ENCODE data around the gene ZCCHC14. TPM values are rescaled to one million over a fixed set of nuclear protein-coding genes. Genes with fewer than 3 reads are reported as not detected.
"Not testable (repeated sequence)": the region's sequence is repeated elsewhere in the genome, so short reads cannot be mapped to it uniquely, and the experiment has no call there.

The ZCCHC14 gene
- total and polyA plus RNA-seq, 2 donors (not counting 1 experiment from before 2014, with no cell fraction given) = 0.70 to 4.4 TPM

DNA sequence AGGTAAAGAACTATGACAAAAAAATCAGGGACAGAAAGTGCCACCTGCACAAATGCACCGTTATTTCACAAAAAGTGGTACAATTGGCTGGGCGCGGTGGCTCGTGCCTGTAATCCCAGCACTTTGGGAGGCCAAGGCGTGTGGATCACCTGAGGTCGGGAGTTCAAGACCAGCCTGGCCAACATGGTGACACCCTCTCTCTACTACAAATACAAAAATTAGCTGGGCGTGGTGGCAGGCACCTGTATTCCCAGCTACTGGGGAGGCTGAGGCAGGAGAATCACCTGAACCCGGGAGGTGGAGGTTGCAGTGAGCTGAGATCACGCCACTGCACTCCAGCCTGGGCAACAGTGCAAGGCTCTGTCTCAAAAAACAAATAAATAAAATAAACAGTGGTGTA, 102.9 kb downstream of the ZCCHC14 start:
- DNase-seq; H3K36me3 ChIP-seq (replicated peaks in 1 of 2; ENCODE audit: control extremely low read depth in 1 of 2, control insufficient read depth in 1 of 2, extremely low read depth in 1 of 2, insufficient read depth in 2 of 2, low read length in 1 of 2); H3K27ac ChIP-seq (ENCODE audit: low read length in 2 of 2); CTCF ChIA-PET; H3K27me3 ChIP-seq (replicated peaks in 1 of 4; ENCODE audit: control extremely low read depth in 1 of 4, control insufficient read depth in 3 of 4, insufficient read depth in 4 of 4, low read length in 3 of 4); H3K4me3 ChIP-seq (ENCODE audit: control extremely low read depth in 1 of 5, extremely low read depth in 1 of 5, insufficient read depth in 1 of 5, low read depth in 2 of 5, low read length in 4 of 5); H3K27me3 Mint-ChIP-seq; H3K9me3 ChIP-seq (ENCODE audit: control extremely low read depth in 1 of 3, control insufficient read depth in 2 of 3, insufficient read depth in 1 of 3, low read length in 2 of 3); H3K9ac ChIP-seq (ENCODE audit: low read length); H2AFZ ChIP-seq (ENCODE audit: insufficient read depth, low read depth, low read length, poor library complexity, severe bottlenecking); H3K9me3 Mint-ChIP-seq (ENCODE audit: insufficient read depth); H3K4me2 ChIP-seq (replicated peaks; ENCODE audit: low read depth, low read length, poor library complexity, severe bottlenecking); ATAC-seq (ENCODE audit: low read depth): not testable (repeated sequence)
- H3K4me1 Mint-ChIP-seq = peaks cover 57% of the 10 kb centered on the region
- peak overlapping the region; percentile 47 for H3K4me3 Mint-ChIP-seq
- H3K79me2 ChIP-seq (ENCODE audit: control insufficient read depth, insufficient read depth, low read length) = peaks cover 23% of the 10 kb centered on the region
- peaks cover 23% of the 10 kb centered on the region for H4K20me1 ChIP-seq (ENCODE audit: control insufficient read depth, insufficient read depth, low read length, poor library complexity, severe bottlenecking)
- POLR2A ChIA-PET = interaction anchor here (1.1 kb wide), 1 partner anchor 21 kb away, joined by 6 read pairs; no protein-coding TSS in a partner anchor
- intact Hi-C loops (cut with micrococcal nuclease) = loop anchor here (10.0 kb wide), 2 partner anchors 835 to 1835 kb away; partner anchors contain the start of gene MTHFSD
- peak overlapping the region; percentile 41 for H3K27ac Mint-ChIP-seq
- 98% methylated on average over 5 of the region's 9 CpGs for WGBS (ENCODE audit: insufficient coverage)
- peaks cover 49 to 63% of the 10 kb centered on the region in 2 donors for H3K4me1 ChIP-seq (ENCODE audit: control insufficient read depth in 2 of 2, insufficient read depth in 2 of 2, low read length in 2 of 2)

DNA sequence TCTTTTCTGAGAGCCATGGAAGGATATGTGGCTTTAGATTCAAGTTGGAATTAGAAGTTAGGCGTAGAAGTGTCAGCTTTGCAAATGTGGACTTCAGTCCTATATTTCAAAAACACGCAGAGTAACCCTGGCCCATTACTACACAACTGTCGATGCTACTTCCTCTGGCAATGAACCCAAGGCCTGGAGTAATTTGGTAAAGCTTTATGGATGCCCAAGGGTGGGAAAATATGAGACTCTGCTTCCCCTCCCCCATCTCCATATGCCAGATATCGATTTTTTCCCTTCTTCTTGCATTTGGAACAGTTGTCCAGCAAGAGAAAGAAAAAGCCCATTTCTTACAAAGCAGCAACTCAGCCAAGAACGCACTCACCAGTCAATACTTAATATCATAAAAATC, 103.6 kb downstream of the ZCCHC14 start:
- no peak overlapping the region for H2AFZ ChIP-seq (ENCODE audit: insufficient read depth, low read depth, low read length, poor library complexity, severe bottlenecking)
- intact Hi-C loops (cut with micrococcal nuclease) = loop anchor here (10.0 kb wide), 2 partner anchors 834 to 1834 kb away; partner anchors contain the start of gene MTHFSD
- peaks cover 57% of the 10 kb centered on the region for H3K4me1 Mint-ChIP-seq
- H4K20me1 ChIP-seq (ENCODE audit: control insufficient read depth, insufficient read depth, low read length, poor library complexity, severe bottlenecking) = peaks cover 16% of the 10 kb centered on the region
- H3K4me3 Mint-ChIP-seq = no peak overlapping the region
- H3K9ac ChIP-seq (ENCODE audit: low read length) = no peak overlapping the region
- no CpG with 5 or more reads among the region's 5 CpGs for WGBS (ENCODE audit: insufficient coverage)
- H3K4me3 ChIP-seq (ENCODE audit: control extremely low read depth in 1 of 5, extremely low read depth in 1 of 5, insufficient read depth in 1 of 5, low read depth in 2 of 5, low read length in 4 of 5) = no peak overlapping the region
- H3K4me1 ChIP-seq (ENCODE audit: control insufficient read depth in 2 of 2, insufficient read depth in 2 of 2, low read length in 2 of 2) = peaks cover 46 to 63% of the 10 kb centered on the region in 2 donors
- peaks cover 3% of the 10 kb centered on the region for H3K9me3 Mint-ChIP-seq (ENCODE audit: insufficient read depth)
- H3K9me3 ChIP-seq (ENCODE audit: control extremely low read depth in 1 of 3, control insufficient read depth in 2 of 3, insufficient read depth in 1 of 3, low read length in 2 of 3) = no peaks in the 10 kb centered on the region
- ChIA-PET CTCF (interaction anchor here (0.6 to 2.1 kb wide), 3 partner anchors 66 to 247 kb away, joined by 3 to 7 read pairs (median 4); partner anchors contain the start of gene C16orf95), POLR2A (interaction anchor here (1.1 kb wide), 1 partner anchor 21 kb away, joined by 6 read pairs; no protein-coding TSS in a partner anchor)
- H3K27me3 ChIP-seq (replicated peaks in 1 of 4; ENCODE audit: control extremely low read depth in 1 of 4, control insufficient read depth in 3 of 4, insufficient read depth in 4 of 4, low read length in 3 of 4) = no peaks in the 10 kb centered on the region
- H3K27ac Mint-ChIP-seq = peak overlapping the region; percentile 66
- peaks cover 16% of the 10 kb centered on the region for H3K79me2 ChIP-seq (ENCODE audit: control insufficient read depth, insufficient read depth, low read length)
- ATAC-seq (ENCODE audit: low read depth) = no peak
- H3K36me3 ChIP-seq (replicated peaks in 1 of 2; ENCODE audit: control extremely low read depth in 1 of 2, control insufficient read depth in 1 of 2, extremely low read depth in 1 of 2, insufficient read depth in 2 of 2, low read length in 1 of 2) = no peaks in the 10 kb centered on the region
- no peak overlapping the region for H3K4me2 ChIP-seq (replicated peaks; ENCODE audit: low read depth, low read length, poor library complexity, severe bottlenecking)
- no peak for DNase-seq
- peak overlapping the region; percentile 34 to 94 for H3K27ac ChIP-seq (ENCODE audit: low read length in 2 of 2)
- H3K27me3 Mint-ChIP-seq = no peaks in the 10 kb centered on the region
- no peak for TF ChIP-seq EZH2 (IDR thresholded peaks at IDR 0.05; ENCODE audit: borderline replicate concordance, insufficient read depth, low read depth, low read length, poor library complexity, severe bottlenecking)
- TF ChIP-seq, protein P1, sequence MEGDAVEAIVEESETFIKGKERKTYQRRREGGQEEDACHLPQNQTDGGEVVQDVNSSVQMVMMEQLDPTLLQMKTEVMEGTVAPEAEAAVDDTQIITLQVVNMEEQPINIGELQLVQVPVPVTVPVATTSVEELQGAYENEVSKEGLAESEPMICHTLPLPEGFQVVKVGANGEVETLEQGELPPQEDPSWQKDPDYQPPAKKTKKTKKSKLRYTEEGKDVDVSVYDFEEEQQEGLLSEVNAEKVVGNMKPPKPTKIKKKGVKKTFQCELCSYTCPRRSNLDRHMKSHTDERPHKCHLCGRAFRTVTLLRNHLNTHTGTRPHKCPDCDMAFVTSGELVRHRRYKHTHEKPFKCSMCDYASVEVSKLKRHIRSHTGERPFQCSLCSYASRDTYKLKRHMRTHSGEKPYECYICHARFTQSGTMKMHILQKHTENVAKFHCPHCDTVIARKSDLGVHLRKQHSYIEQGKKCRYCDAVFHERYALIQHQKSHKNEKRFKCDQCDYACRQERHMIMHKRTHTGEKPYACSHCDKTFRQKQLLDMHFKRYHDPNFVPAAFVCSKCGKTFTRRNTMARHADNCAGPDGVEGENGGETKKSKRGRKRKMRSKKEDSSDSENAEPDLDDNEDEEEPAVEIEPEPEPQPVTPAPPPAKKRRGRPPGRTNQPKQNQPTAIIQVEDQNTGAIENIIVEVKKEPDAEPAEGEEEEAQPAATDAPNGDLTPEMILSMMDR (IDR thresholded peaks at IDR 0.05) = no peak

All from B cell (primary cell).